Measurements from ENCODE around the gene CAMKMT. TPM values are rescaled to one million over a fixed set of nuclear protein-coding genes. Genes with fewer than 3 reads are reported as not detected.

CAMKMT gene
- polyA plus RNA-seq, 3 donors, result 4.7 to 7.8 (median 7.0) TPM

DNA sequence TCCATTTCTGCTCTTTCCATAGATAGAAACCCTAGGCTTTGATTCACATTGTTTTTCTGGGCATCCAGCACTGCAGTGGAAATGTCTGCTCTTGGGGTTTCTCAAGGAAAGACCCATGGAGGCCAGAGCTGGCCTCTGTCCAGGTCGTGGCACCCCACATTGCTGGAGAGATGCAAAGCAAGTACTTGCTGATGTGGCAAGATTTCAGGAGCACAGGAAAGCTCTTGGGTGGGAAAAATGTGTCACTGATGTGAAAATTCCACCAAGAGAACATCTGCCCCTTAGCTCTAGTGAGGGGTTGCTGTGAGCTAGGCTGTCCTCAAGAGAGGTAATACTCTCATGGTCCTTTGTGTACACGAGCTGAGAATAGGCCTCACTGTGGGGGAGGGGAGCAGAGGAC, 423.7 kb downstream of the CAMKMT start:
- no peak for DNase-seq
- Mint-ChIP-seq H3K4me1 (no peaks in the 10 kb centered on the region), H3K27ac (no peak overlapping the region), H3K27me3 (ENCODE audit: low read depth in 3 of 3) (peaks cover 13 to 21% (median 18%) of the 10 kb centered on the region in 3 donors), H3K9me3 (peaks cover 0 to 7% (median 2%) of the 10 kb centered on the region in 7 donors), H3K36me3 (no peaks in the 10 kb centered on the region), H3K4me3 (no peak overlapping the region)
- Histone ChIP-seq H3K9me3 (replicated peaks in 1 of 2; ENCODE audit: control insufficient read depth in 1 of 2, insufficient read depth in 1 of 2, low read length in 2 of 2) (no peaks in the 10 kb centered on the region), H4K20me1 (ENCODE audit: insufficient read depth, low read length) (no peaks in the 10 kb centered on the region), H3K4me1 (ENCODE audit: control insufficient read depth in 1 of 2, insufficient read depth in 2 of 2, low read length in 2 of 2) (no peaks in the 10 kb centered on the region), H3K36me3 (replicated peaks in 1 of 2; ENCODE audit: control insufficient read depth in 1 of 2, insufficient read depth in 2 of 2, low read length in 2 of 2) (no peaks in the 10 kb centered on the region), H3K27me3 (ENCODE audit: control insufficient read depth in 2 of 2, insufficient read depth in 2 of 2, low read length in 2 of 2) (peaks cover 0 to 10% of the 10 kb centered on the region in 2 donors), H3K9ac (ENCODE audit: insufficient read depth, low read length, poor library complexity, severe bottlenecking) (no peak overlapping the region), H3K4me2 (replicated peaks; ENCODE audit: extremely low read depth, low read length, poor library complexity, severe bottlenecking) (no peak overlapping the region), H3K4me3 (replicated peaks in 1 of 3; ENCODE audit: low read depth in 2 of 3, low read length in 3 of 3) (no peak overlapping the region), H3K27ac (ENCODE audit: low read depth in 1 of 2, low read length in 2 of 2) (no peak overlapping the region), H3K79me2 (ENCODE audit: insufficient read depth, low read length) (no peaks in the 10 kb centered on the region), H2AFZ (ENCODE audit: insufficient read depth, low read depth, low read length, poor library complexity, severe bottlenecking) (no peak overlapping the region)
- intact Hi-C loops (cut with micrococcal nuclease), result no loop called here
- 58% methylated on average over 2 of the region's 2 CpGs for WGBS (ENCODE audit: insufficient coverage)
- no peak for TF ChIP-seq CTCF (IDR thresholded peaks at IDR 0.05)

DNA sequence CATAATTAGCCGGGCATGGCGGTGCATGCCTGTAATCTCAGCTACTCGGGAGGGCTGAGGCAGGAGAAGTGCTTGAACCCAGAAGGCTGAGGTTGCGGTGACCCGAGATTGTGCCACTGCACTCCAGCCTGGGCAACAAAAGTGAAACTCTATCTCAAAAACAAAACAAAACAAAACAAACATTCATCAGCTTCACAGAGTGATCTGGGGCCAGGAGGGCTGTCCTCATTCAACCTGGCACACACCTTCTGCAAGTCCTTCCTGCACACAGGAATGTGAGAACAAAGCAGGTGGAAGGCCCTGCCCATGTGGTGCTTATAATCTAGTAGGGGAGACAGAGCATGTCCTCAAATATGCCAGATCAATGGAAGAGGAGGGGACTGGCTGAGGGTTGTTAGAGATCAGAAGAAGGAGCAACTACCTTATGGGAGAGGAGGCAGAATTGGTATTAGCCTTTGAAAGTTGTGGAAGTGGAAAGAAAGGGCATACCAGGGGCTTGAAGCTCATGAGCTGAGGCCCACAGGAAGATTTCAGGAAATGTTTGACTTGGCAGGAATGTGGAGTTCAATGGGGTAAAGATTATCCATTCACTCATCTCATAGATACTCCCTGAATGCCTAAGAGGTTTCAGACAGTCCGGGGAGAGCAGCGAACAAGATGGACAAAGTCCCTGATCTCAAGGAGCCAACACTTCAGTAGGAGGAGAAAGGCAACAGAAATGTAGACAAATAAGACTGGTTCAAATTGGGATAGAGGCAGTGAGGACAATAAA, 424.5 kb downstream of the CAMKMT start:
- Histone ChIP-seq H4K20me1 (ENCODE audit: insufficient read depth, low read length) (no peaks in the 10 kb centered on the region), H3K36me3 (replicated peaks in 1 of 2; ENCODE audit: control insufficient read depth in 1 of 2, insufficient read depth in 2 of 2, low read length in 2 of 2) (no peaks in the 10 kb centered on the region), H3K9me3 (replicated peaks in 1 of 2; ENCODE audit: control insufficient read depth in 1 of 2, insufficient read depth in 1 of 2, low read length in 2 of 2) (no peaks in the 10 kb centered on the region), H3K27me3 (ENCODE audit: control insufficient read depth in 2 of 2, insufficient read depth in 2 of 2, low read length in 2 of 2) (peaks cover 0 to 10% of the 10 kb centered on the region in 2 donors), H2AFZ (ENCODE audit: insufficient read depth, low read depth, low read length, poor library complexity, severe bottlenecking) (no peak overlapping the region), H3K9ac (ENCODE audit: insufficient read depth, low read length, poor library complexity, severe bottlenecking) (no peak overlapping the region), H3K4me1 (ENCODE audit: control insufficient read depth in 1 of 2, insufficient read depth in 2 of 2, low read length in 2 of 2) (no peaks in the 10 kb centered on the region), H3K27ac (ENCODE audit: low read depth in 1 of 2, low read length in 2 of 2) (no peak overlapping the region), H3K79me2 (ENCODE audit: insufficient read depth, low read length) (no peaks in the 10 kb centered on the region), H3K4me2 (replicated peaks; ENCODE audit: extremely low read depth, low read length, poor library complexity, severe bottlenecking) (no peak overlapping the region), H3K4me3 (replicated peaks in 1 of 3; ENCODE audit: low read depth in 2 of 3, low read length in 3 of 3) (no peak overlapping the region)
- H3K36me3 Mint-ChIP-seq, result no peaks in the 10 kb centered on the region
- DNase-seq, result no peak
- peaks cover 15 to 21% (median 18%) of the 10 kb centered on the region in 3 donors for H3K27me3 Mint-ChIP-seq (ENCODE audit: low read depth in 3 of 3)
- WGBS (ENCODE audit: insufficient coverage), result 100% methylated on average over 5 of the region's 7 CpGs
- no peaks in the 10 kb centered on the region for H3K4me1 Mint-ChIP-seq
- intact Hi-C loops (cut with micrococcal nuclease), result no loop called here
- H3K4me3 Mint-ChIP-seq, result no peak overlapping the region
- H3K9me3 Mint-ChIP-seq, result peaks cover 0 to 7% (median 2%) of the 10 kb centered on the region in 7 donors
- peak overlapping the region in 1 of 7 donors; percentile 64 for H3K27ac Mint-ChIP-seq
- TF ChIP-seq CTCF (IDR thresholded peaks at IDR 0.05), result no peak
